HG03159 (cell line): ENCODE results near the gene UBE3B.

ENCODE experiments used
- ATAC-seq: cut with Tn5 transposase; IDR thresholded peaks from one replicate; pipeline ENCODE4 v1.9.1; 2021; ENCODE audit warnings: mild to moderate bottlenecking, moderate library complexity; ENCODE audit not compliant: unreplicated experiment

The UBE3B gene

GRCh38 chr12:109493938-109494337 lies 16.5 kb downstream of the UBE3B start:
- no peak for ATAC-seq

GRCh38 chr12:109494348-109494881 lies 17.0 kb downstream of the UBE3B start:
- ATAC-seq, result no peak

GRCh38 chr12:109495012-109495411 lies 17.6 kb downstream of the UBE3B start:
- no peak for ATAC-seq

GRCh38 chr12:109496306-109496705 lies 18.9 kb downstream of the UBE3B start:
- no peak for ATAC-seq

- ATAC-seq, result no peak
Observed at GRCh38 chr12:109497675-109498074, 20.2 kb downstream of the UBE3B start.

GRCh38 chr12:109500406-109501185 lies 23.2 kb downstream of the UBE3B start:
- ATAC-seq, result no peak

GRCh38 chr12:109501299-109501698 lies 23.9 kb downstream of the UBE3B start:
- no peak for ATAC-seq

GRCh38 chr12:109502332-109502731 lies 24.9 kb downstream of the UBE3B start:
- no peak for ATAC-seq

- no peak for ATAC-seq
Observed at GRCh38 chr12:109503611-109504010, 26.2 kb downstream of the UBE3B start.

GRCh38 chr12:109504068-109504467 lies 26.6 kb downstream of the UBE3B start:
- no peak for ATAC-seq

- no peak for ATAC-seq
Observed at GRCh38 chr12:109510196-109510595, 32.8 kb downstream of the UBE3B start.

GRCh38 chr12:109512608-109513007 lies 35.2 kb downstream of the UBE3B start:
- ATAC-seq, result no peak

GRCh38 chr12:109513051-109513450 lies 35.6 kb downstream of the UBE3B start:
- ATAC-seq, result no peak

GRCh38 chr12:109513977-109514376 lies 36.5 kb downstream of the UBE3B start:
- no peak for ATAC-seq

- ATAC-seq, result no peak
Observed at GRCh38 chr12:109517619-109518018, 40.2 kb downstream of the UBE3B start.

- no peak for ATAC-seq
Observed at GRCh38 chr12:109518820-109519665, 41.6 kb downstream of the UBE3B start.

- ATAC-seq, result no peak
Observed at GRCh38 chr12:109519787-109520186, 42.4 kb downstream of the UBE3B start.

- ATAC-seq, result no peak
Observed at GRCh38 chr12:109521831-109522230, 44.4 kb downstream of the UBE3B start.

GRCh38 chr12:109523071-109523470 lies 45.6 kb downstream of the UBE3B start:
- ATAC-seq, result no peak

- ATAC-seq, result no peak
Observed at GRCh38 chr12:109523504-109523903, 46.1 kb downstream of the UBE3B start.

GRCh38 chr12:109524466-109525278 lies 47.2 kb downstream of the UBE3B start:
- ATAC-seq, result no peak
